KOPT-K1 (cell line): ENCODE results near the gene SARDH.
"Not testable (repeated sequence)": the region's sequence is repeated elsewhere in the genome, so short reads cannot be mapped to it uniquely, and the experiment has no call there.

ENCODE experiments used
- H3K27ac ChIP-seq: fragments of 200-600 bp; sonication (generic); 2 replicates; pipeline ENCODE4 v1.5.1; 2016; ENCODE audit warnings: antibody characterized with exemption, mild to moderate bottlenecking, low read depth, low read length; ENCODE audit not compliant: poor library complexity, severe bottlenecking
- H3K36me3 ChIP-seq: fragments of 200-600 bp; sonication (generic); 2 replicates; pipeline ENCODE4 v1.5.1; 2017; ENCODE audit warnings: antibody characterized with exemption, mild to moderate bottlenecking, low read length, moderate library complexity; ENCODE audit not compliant: insufficient read depth
- H3K9me3 ChIP-seq: fragments of 200-600 bp; sonication (generic); 2 replicates; pipeline ENCODE4 v1.5.1; 2017; ENCODE audit warnings: antibody characterized with exemption, low read length, mild to moderate bottlenecking; ENCODE audit not compliant: insufficient read depth, poor library complexity, severe bottlenecking

Gene SARDH

DNA sequence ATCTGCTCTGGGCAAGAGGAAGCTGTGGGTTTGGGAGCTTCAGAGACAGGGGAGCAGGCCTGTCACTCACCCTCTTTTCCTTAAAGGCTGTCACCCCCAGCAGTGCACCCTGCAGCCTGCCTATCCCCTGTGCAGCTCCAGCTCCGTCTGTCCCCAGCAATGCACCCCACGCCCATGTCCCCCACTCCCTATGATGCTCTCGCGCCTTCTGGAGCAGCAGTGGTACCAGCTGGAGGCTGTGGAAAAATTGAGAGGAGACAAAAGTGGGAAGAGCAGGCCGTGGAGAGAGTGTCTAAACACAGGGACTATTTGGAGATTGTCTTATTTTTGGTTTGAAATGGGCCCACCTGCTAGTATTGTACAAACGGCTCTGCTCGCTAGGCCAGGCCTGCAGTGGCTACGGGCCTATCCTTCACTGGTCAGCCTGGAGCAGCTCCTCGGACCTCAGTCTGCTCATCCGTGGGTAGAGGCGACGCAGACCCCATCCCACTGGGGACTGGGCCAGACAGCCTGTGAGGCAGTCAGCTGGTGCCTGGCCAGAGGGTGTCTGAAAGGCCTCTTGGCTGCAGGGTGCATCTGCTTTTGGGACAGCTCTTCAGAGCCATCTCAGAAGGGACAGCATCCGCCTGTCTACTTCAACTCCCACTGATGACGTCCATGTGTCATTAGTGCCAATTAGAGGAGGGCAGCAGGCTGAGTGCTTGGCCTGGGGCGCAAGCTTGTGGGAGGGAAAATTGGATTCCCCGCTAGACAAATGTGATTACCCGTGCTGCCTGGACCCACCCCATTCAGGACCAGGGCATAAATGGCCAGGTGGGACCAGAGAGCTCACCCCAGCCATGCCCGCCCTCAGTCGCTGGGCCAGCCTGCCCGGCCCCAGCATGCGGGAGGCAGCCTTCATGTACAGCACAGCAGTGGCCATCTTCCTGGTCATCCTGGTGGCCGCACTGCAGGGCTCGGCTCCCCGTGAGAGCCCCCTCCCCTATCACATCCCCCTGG, 102.3 kb downstream of the SARDH start, which contains the start of gene DBH:
Gene DBH, plus strand, starts transcription at position 831 of the 999 bp plus-strand sequence. Its CDS starts 9 bp downstream, at position 840.
- no peaks in the 10 kb centered on the region for H3K36me3 ChIP-seq
- no peak within 1 kb of the TSS for H3K27ac ChIP-seq
- H3K9me3 ChIP-seq, result no peaks in the 10 kb centered on the region

DNA sequence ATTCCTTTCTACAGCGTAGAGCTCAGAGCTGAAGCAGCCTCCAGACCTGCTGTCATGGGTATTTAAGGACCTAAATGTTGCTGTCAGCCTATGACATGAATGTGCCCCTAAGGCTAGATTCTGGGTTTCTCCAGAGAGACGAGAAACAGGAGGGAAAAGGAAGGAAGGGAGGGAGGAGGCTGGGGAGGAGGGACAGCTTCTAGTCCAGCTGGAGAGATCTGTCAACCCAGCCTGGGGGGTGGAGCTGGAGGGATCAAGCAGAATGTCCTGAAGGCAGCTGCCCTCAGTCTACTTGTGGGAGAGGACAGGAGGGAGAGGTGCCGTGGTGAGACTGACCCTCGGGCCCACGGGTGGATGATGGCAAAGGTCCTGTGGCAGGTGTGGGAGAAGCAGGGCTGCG, 103.1 kb downstream of the SARDH start:
- Histone ChIP-seq H3K36me3 (no peaks in the 10 kb centered on the region), H3K9me3 (no peaks in the 10 kb centered on the region), H3K27ac (no peak overlapping the region)

DNA sequence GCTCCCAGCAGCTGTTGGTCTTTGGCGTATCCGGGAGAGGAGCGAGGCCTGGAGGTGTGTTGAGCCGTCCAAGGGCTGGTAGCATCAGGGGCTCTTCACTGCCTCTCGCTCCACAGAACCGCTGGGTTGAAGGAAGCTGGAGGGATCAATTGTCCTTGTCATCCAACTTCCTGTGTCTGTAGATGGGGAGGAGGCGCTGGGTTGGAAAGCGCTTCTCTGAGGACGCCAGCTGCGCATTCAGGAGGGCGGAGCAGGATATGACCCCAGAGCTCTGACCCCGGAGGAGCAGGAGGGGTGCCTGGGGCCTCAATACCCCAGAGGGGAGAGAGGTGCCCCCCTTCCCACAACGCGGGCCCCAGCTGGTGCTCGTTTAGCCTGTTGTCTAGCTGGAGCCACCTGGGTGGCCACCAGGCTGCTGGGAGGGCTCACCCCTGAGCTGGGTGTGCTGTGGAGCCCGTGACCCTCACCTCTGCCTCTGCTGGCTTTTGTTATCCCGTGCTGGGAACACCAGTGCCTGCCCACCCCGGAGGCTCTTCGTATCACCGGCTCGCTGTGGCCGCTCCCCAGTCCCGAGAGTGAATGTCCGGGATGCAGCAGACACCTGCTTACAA, 104.0 kb downstream of the SARDH start:
- H3K27ac ChIP-seq, result peak overlapping the region; percentile 42
- H3K36me3 ChIP-seq, result no peaks in the 10 kb centered on the region
- no peaks in the 10 kb centered on the region for H3K9me3 ChIP-seq

DNA sequence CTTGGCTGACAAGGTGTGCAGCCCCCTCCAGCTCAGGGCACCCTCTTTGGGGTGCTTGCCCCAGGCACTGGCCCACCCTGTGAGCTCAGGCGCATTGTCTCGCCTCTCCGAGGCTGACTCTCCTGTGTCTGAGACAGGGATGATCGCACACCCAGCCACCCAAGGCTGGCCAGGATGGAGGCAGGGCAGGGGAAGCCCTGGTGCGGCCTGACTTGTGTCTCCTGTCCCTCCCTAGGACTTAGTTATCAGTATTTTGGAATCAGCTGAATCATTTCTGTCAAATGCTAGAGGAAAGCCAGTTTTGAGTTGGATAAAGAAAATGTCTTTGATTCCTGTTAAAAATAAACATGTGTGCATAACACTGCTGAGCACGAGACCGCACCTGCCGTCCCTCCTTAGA, 104.5 kb downstream of the SARDH start:
- peak overlapping the region; percentile 42 for H3K27ac ChIP-seq
- no peaks in the 10 kb centered on the region for H3K9me3 ChIP-seq

DNA sequence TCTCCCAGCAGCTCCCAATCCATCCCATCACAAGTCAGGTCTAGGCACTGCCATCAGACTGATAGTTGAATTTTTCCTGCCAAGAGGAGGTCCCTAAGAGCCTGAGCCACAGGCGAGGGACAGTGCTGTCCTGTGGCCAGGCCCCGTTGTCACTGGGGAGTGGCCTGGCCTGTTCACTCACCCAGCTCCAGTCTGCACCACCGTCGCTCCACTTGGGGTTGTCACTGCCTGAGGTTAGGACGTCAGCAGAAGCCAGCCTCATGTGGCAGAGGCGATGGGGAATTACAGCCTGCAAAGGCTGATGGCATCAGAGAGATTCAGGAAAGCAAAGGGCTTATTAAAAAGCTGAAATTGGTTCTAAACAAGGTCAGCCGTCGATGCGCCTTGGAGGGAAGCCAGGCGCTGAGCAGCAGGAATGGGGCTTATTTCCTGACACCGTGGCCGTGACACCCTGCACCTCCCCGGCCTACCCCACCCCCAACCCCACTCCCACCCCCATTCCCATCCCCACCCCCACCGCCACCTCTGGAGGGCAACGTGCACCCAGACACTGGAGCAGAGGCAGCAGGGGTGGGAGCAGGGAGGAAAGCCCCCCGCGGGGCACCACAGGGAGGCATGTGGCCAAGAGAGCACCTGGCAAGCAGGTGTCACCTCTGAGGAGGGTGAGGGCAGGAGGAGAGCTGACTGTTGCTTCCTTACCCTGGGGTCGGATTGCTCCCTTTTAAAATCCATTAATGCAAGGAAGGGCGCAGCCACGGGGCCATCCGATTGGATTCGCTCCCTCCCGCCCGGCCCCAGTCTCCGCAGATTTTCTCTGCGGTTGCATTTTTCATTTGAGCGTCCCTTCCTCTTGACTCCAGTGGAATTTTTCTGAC, 105.1 kb downstream of the SARDH start:
- Histone ChIP-seq H3K9me3 (no peaks in the 10 kb centered on the region), H3K27ac (peak overlapping the region; percentile 42), H3K36me3 (no peaks in the 10 kb centered on the region)

More for the DNA sequence above, 104.5 kb downstream of the SARDH start:
- no peaks in the 10 kb centered on the region for H3K36me3 ChIP-seq

DNA sequence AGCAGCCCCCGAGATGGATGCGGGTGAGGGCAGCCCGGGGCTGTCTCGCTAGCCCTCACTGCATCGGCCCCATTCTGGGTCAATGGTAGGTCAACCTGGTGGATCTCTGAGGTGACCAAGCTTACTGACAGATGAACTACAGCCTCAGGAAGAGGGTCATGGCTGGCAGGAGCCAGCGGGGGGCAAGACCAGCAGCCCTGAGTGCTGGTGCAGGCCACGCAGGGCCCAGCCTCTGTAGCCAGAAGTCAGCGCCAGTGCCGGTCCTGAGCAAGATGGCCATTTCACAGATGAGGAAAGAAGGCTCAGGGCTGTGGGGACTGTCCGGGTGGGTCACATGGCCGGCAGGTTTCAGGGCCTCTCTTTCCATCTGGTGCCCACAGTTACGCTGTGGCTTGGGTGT, 107.0 kb downstream of the SARDH start:
- H3K36me3 ChIP-seq, result no peaks in the 10 kb centered on the region
- H3K27ac ChIP-seq, result no peak overlapping the region
- peaks cover 13% of the 10 kb centered on the region for H3K9me3 ChIP-seq

DNA sequence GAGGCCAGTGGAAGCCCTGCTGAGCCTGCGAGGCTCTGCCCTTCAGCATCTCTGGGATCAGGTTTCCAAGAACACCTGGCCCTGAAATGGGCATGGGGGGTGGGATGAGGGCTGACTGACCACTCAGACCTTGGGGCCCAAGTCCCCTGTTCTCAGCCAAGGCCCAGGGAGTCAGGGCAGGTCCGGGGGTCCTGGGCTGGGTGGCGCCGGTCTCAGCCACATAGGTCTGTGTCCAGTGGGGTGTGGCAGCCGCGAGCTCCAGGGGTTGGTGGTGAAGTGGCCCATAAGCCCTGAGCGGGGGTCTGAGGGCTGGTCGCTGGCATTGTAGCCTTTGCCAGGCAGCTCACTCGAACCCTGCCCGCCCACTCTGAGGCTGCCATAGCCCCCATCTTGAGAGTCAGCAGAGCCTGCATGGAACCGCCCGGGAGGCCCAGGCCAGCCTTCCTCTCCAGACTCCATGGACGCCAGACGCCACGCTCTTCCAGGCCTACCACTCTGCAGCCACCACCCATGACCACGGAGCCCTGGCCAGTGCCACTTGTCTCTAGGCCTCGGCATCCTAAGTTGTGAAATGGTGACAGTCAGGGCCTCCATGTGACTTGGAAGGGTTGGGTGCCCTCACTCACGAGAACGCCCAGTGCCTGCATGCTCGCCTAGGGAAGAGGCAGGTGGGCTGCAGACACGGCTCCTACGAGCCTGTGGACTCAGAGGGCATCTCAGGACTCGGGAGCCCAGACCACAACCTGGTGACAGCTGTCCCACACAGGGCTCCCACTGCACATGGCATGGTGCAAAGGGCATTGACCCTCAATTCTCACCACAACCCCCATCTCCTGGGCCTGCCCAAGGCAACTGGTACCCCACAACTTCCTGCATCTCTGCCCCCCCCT, 108.7 kb downstream of the SARDH start:
- Histone ChIP-seq H3K36me3 (no peaks in the 10 kb centered on the region), H3K27ac (no peak overlapping the region), H3K9me3 (peaks cover 26% of the 10 kb centered on the region)

DNA sequence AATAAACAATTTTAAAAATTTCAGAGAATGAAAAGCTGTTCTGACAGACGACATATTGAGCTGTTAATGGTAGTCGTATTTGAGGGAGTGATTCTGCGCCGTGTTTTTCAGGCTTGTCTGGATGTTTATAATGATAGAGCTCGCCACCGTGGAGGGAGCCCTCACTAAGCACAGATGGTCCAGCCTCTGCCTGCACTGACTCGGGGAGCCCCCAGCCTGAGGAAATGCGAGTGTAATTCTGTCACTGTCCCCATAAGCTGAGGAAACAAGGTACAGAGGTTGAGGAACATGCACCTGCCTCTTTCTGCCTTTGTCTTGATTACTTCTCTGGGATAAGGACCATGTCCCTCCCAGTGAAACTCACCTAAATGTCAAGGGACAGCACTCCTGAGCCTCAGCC, 109.4 kb downstream of the SARDH start:
- H3K36me3 ChIP-seq, result no peaks in the 10 kb centered on the region
- peaks cover 26% of the 10 kb centered on the region for H3K9me3 ChIP-seq
- H3K27ac ChIP-seq, result no peak overlapping the region

DNA sequence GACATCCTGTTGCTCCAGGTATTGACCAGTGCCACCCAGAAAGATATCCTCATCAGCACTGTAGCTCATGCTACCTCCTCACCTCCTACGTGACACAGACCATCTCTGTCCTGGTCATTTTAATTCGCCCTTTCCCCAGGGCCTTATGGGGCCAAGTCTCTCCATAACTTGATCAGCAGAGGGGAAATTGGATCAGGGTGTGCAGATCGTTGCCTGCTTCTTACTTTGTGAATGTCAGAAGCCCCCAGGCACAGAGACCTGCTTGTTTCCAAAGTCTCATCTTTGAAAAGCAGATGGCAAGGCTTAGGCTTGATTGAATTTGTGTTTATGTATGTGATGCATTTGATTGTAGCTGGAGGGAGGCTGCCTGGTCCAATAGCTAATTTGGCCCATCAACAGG, 110.8 kb downstream of the SARDH start:
- H3K27ac ChIP-seq, result no peak overlapping the region
- H3K9me3 ChIP-seq, result peaks cover 26% of the 10 kb centered on the region
- no peaks in the 10 kb centered on the region for H3K36me3 ChIP-seq

DNA sequence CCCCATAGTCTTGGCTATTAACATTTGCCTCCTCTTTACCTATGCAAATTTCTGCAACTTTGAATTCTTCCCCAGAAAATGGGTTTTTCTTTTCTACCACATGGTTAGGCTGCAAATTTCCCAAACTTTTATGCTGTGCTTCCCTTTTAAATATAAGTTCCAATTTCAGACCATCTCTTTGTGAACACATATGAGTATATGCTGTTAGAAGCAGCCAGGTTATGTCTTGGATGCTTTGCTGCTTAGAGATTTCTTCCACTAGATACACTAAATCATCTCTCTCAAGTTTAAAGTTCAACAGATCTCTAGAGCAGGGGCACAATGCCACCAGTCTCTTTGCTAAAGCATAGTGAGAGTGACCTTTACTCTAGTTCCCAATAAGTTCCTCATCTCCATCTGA, 112.1 kb downstream of the SARDH start:
- not testable (repeated sequence) for H3K27ac ChIP-seq, H3K36me3 ChIP-seq
- H3K9me3 ChIP-seq, result peaks cover 26% of the 10 kb centered on the region

DNA sequence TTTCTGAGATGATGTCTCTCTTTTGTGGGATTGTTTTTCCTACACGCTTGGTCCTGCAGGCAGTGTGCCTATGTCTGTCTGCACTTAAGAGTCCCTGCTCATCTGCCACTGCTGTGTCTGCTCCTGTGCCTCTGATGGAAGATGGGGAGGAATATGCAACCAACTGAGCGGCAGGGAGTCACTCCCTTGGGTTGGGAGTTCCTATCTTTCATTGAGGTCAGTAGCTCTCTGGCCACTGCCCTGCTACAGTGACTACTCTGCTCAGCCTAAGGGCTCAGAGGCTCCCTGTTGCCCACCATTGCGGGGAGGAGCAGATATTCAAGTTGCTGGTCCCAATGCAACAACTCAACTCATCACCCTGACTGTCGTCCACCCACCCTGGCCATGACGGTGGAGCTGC, 115.6 kb downstream of the SARDH start:
- H3K36me3 ChIP-seq, result no peaks in the 10 kb centered on the region
- no peak overlapping the region for H3K27ac ChIP-seq
- H3K9me3 ChIP-seq, result peaks cover 26% of the 10 kb centered on the region

DNA sequence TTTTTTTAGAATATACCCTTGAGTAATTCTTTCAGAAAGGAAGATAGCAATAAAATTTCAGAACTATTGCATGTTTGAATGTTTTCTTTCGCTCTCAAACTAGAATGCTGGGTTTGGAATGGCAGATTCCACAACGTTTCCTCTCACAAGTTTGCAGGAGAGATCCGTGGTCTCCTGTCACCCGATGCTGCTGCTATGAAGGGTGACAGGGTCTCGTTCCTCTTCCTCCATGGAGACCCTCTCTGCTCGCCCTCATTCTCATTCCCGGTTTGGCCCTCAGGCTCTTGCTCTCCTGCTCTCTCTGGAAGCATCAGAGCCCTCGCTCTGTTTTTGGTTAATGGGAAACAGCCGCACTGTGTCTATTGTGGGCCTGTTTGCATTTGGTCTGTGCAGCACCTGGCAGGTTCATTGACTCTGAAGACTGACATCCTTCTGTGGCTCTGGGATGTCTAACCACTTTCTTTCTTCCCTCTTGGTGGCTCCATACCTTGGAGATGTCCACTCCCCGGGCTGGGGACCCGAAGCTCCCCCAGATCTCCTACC, 116.4 kb downstream of the SARDH start:
- peaks cover 20% of the 10 kb centered on the region for H3K9me3 ChIP-seq
- H3K36me3 ChIP-seq, result no peaks in the 10 kb centered on the region
- H3K27ac ChIP-seq, result no peak overlapping the region

DNA sequence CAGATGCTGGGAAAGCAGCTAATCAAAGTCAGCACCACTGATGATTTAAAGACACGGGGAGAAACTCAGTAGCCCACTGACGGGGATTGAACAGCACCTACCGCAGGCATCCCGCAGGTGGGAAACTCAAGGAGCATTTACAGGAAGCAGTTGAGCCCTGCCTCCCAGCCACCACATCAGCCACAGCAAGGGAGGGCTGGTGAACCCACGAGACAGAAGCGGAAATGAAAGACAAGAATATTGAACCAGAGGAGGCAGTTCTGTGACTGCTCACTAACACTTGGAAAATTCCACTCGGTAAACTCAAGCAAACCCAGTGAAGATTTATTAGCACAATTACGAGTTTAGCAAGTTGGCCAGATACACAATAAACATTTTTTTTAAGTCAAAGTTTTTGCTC, 118.4 kb downstream of the SARDH start:
- peak overlapping the region; percentile 3 for H3K27ac ChIP-seq
- H3K36me3 ChIP-seq, result no peaks in the 10 kb centered on the region
- H3K9me3 ChIP-seq, result peaks cover 1% of the 10 kb centered on the region

DNA sequence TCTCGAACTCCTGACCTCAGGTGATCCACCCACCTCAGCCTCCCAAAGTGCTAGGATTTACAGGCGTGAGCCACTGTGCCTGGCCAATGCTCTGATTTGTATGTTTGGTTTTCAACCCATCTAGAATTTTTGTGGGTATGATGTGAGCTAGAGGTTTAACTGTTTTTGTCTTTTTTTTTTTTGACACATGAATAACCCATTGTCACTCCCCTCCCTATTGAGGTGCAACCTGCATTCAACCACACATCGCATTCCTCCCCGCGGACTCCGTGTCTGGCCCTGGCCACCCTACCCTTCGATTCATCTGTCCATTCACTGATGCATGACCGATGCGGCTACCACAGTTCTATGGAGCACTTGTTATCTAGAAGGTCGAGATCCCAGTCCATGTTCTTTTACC, 119.4 kb downstream of the SARDH start:
- no peaks in the 10 kb centered on the region for H3K9me3 ChIP-seq
- H3K36me3 ChIP-seq, result no peaks in the 10 kb centered on the region
- no peak overlapping the region for H3K27ac ChIP-seq
